K562 (cell line): ENCODE results near the gene CYS1. TPM values are rescaled to one million over a fixed set of nuclear protein-coding genes. Genes with fewer than 3 reads are reported as not detected.

Source experiments
- BRD9 ChIP-seq: fragments of 450-650 bp; IDR thresholded peaks from 2 replicates; pipeline ENCODE4 v1.6.1; 2018; ENCODE audit warnings: low read depth; ENCODE audit not compliant: partially characterized antibody
- CHD1 ChIP-seq: fragments of 200-600 bp; sonication (generic); IDR thresholded peaks from one replicate; pipeline ENCODE4 v1.6.1; 2012; ENCODE audit warnings: mild to moderate bottlenecking, moderate library complexity, low read length, inconsistent platforms
- CHD2 ChIP-seq: IDR thresholded peaks from 2 replicates; pipeline ENCODE4 v1.6.1; 2011; ENCODE audit warnings: low read depth, low read length
- FOXM1 ChIP-seq, 2 experiments: fragments of 450-650 bp in 1 of 2; sonication (generic) in 1 of 2; formaldehyde crosslinking in 1 of 2; IDR thresholded peaks; 2 replicates each; pipeline versions ENCODE4 v1.6.1 to v1.9.0; 2017 to 2022; ENCODE audit warnings: low read depth in 2 of 2, mild to moderate bottlenecking in 2 of 2, missing genetic modification reagents in 1 of 2, moderate library complexity in 1 of 2
- MYC ChIP-seq, 2 experiments: fragments of 250-450 bp in 1 of 2; sonication (Bioruptor Pico) in 1 of 2; IDR thresholded peaks; 2 replicates each; pipeline versions ENCODE4 v1.5.1 to v1.6.1; 2012 to 2021; ENCODE audit warnings: low read depth in 2 of 2, borderline replicate concordance in 1 of 2, improper control_type of control experiment in 1 of 2, low read length in 1 of 2, mild to moderate bottlenecking in 1 of 2, moderate library complexity in 1 of 2
- NCOA4 ChIP-seq: fragments of 450-650 bp; IDR thresholded peaks from 2 replicates; pipeline ENCODE4 v1.6.1; 2018; ENCODE audit warnings: mild to moderate bottlenecking; ENCODE audit not compliant: partially characterized antibody
- NELFE ChIP-seq: IDR thresholded peaks from 2 replicates; pipeline ENCODE4 v1.6.1; 2011; ENCODE audit warnings: mild to moderate bottlenecking; ENCODE audit not compliant: insufficient read depth, insufficient read length
- PHTF2 ChIP-seq: fragments of 250-450 bp; sonication (Bioruptor Pico); IDR thresholded peaks from 2 replicates; pipeline ENCODE4 v1.5.0; 2021; ENCODE audit warnings: mild to moderate bottlenecking
- PTBP1 ChIP-seq: fragments of 200-400 bp; formaldehyde crosslinking; IDR thresholded peaks from 2 replicates; pipeline ENCODE4 v1.6.1; 2017; ENCODE audit warnings: low read depth, low read length
- SIN3A ChIP-seq, 2 experiments: fragments of 150-350 bp in 1 of 2; IDR thresholded peaks; 2 replicates each; pipeline ENCODE4 v1.6.1; 2011 to 2016; ENCODE audit warnings: borderline replicate concordance in 2 of 2, low read depth in 2 of 2, low read length in 2 of 2, mild to moderate bottlenecking in 2 of 2, moderate library complexity in 2 of 2; ENCODE audit not compliant: control insufficient read depth in 1 of 2
- TBL1XR1 ChIP-seq, 2 experiments: IDR thresholded peaks; 2 replicates each; pipeline ENCODE4 v1.6.1; 2012; ENCODE audit warnings: improper control_type of control experiment in 2 of 2, low read length in 2 of 2, mild to moderate bottlenecking in 1 of 2
- ZBTB1 ChIP-seq: sonication (generic); formaldehyde crosslinking; IDR thresholded peaks from 2 replicates; pipeline ENCODE4 v1.8.1; 2023; ENCODE audit warnings: missing genetic modification reagents, low read depth, mild to moderate bottlenecking, borderline replicate concordance
- ZBTB7A ChIP-seq: IDR thresholded peaks from 2 replicates; pipeline ENCODE4 v1.6.1; 2011; ENCODE audit warnings: low read depth, mild to moderate bottlenecking, low read length, moderate library complexity, borderline replicate concordance; ENCODE audit not compliant: control insufficient read depth
- ZNF175 ChIP-seq: fragments of 200-800 bp; sonication (Bioruptor generic); IDR thresholded peaks from 2 replicates; pipeline ENCODE4 v1.6.1; 2016; ENCODE audit warnings: low read depth, mild to moderate bottlenecking, missing genetic modification characterization, missing compliant biosample characterization
- ZNF76 ChIP-seq: fragments of 250-450 bp; sonication (Bioruptor Pico); IDR thresholded peaks from 2 replicates; pipeline ENCODE4 v1.4.0; 2020; ENCODE audit warnings: mild to moderate bottlenecking, moderate library complexity, borderline replicate concordance
- polyA plus RNA-seq, 8 experiments: library from polyadenylated mRNA; depleted of rRNA in 4 of 8; stranded (reverse) in 5 of 8; unstranded in 3 of 8; fragments of >200 nt; fragmentation: Nextera tagmentation in 2 of 8; fragmentation: Illumina TruSeq in 1 of 8; extraction: Ambion mirVana in 2 of 8; extraction: Trizol in 1 of 8; gene quantifications; 2 replicates each; pipeline versions ENCODE4 v1.2.1 to v1.2.3, GENCODE V29; 2011 to 2014; ENCODE audit warnings: inconsistent platforms in 1 of 8, missing spikeins in 1 of 8
- total RNA-seq, 7 experiments: library from RNA; depleted of rRNA in 6 of 7; stranded (reverse); fragments of >200 nt in 6 of 7; fragmentation: Illumina TruSeq in 2 of 7; extraction: Trizol in 2 of 7; gene quantifications; 2 replicates each; pipeline versions ENCODE4 v1.2.1 to v1.2.3, GENCODE V29; 2011 to 2021; ENCODE audit warnings: low replicate concordance in 1 of 7
- TF ChIP-seq, protein P1 (sequence below): sonication (generic); formaldehyde crosslinking; IDR thresholded peaks from 2 replicates; pipeline ENCODE4 v1.8.0; 2022; ENCODE audit warnings: missing genetic modification reagents, mild to moderate bottlenecking, borderline replicate concordance
- TF ChIP-seq, protein P2 (sequence below): sonication (generic); formaldehyde crosslinking; IDR thresholded peaks from 2 replicates; pipeline ENCODE4 v1.9.0; 2022; ENCODE audit warnings: mild to moderate bottlenecking, missing genetic modification reagents
- TF ChIP-seq, protein P3 (sequence below): fragments of 200-800 bp; sonication (Bioruptor generic); IDR thresholded peaks from 2 replicates; pipeline ENCODE4 v1.6.1; 2017; ENCODE audit warnings: missing genetic modification characterization, missing compliant biosample characterization
- TF ChIP-seq, protein P4 (sequence below): fragments of 450-650 bp; formaldehyde crosslinking; conservative IDR thresholded peaks from 2 replicates; pipeline ENCODE4 v1.4.0; 2022; ENCODE audit warnings: mild to moderate bottlenecking, missing genetic modification characterization
- TF ChIP-seq, protein P5 (sequence below), 2 experiments: fragments of 450-650 bp; IDR thresholded peaks; 2 replicates each; pipeline ENCODE4 v1.6.1; 2016

Gene CYS1
- total and polyA plus RNA-seq, 9 of the 15 experiments (the other 6 are each of a cell fraction or from before 2014, with no cell fraction given): 0.11 to 0.13 TPM; not detected in 7

DNA sequence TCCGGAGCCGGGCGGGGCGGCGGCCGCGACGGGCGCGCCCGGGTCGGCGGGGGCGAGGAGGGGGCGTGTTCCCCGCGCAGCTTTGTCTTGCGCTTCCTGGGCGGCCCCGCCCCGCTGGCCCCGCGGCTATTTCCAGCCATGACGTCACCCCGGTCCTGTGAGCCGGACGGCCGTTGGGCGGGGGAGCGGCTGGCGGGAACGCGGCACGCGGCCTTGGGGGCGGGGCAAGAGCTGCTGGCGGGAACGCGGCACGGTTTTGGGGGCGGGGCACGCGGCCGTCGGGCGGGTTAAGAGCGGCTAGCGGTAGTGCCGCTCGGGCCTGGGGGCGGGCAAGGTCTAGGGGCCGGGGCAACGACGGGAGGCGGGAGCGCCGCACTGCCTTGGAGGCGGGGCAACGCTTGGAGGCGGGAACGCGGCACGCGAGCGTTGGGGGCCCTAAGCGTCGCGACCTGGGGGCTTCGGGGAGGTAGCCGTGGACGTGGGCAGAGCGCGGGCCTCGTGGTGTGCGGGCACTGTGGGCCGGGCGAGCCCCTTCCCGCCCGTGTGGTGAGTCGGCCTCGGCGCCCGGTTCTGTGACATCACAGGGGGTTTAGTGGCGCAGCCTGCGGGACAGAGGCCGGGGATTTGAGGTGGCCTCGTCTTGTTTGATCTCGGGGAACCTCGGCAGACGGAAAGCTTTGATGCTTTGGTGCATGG is 36.2 kb downstream of the CYS1 start (continued):
- TF ChIP-seq BRD9: no peak
- TF ChIP-seq MYC (IDR thresholded peaks at IDR 0.05; ENCODE audit: low read depth, low read length): peak; percentile 72
- TF ChIP-seq MYC (CRISPR knock-in tag; IDR thresholded peaks at IDR 0.05; ENCODE audit: borderline replicate concordance, low read depth): no peak
- TF ChIP-seq, protein P1, sequence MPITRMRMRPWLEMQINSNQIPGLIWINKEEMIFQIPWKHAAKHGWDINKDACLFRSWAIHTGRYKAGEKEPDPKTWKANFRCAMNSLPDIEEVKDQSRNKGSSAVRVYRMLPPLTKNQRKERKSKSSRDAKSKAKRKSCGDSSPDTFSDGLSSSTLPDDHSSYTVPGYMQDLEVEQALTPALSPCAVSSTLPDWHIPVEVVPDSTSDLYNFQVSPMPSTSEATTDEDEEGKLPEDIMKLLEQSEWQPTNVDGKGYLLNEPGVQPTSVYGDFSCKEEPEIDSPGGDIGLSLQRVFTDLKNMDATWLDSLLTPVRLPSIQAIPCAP: peak; percentile 76; the same call in 1 of the 2 replicates
- no peak for TF ChIP-seq PHTF2 (CRISPR knock-in tag)
- no peak for TF ChIP-seq CHD2
- peak; percentile 35; the same call in 1 of the 2 replicates for TF ChIP-seq ZBTB1 (CRISPR knock-in tag)
- TF ChIP-seq ZNF175 (CRISPR knock-in tag): no peak
- TF ChIP-seq, protein P2, sequence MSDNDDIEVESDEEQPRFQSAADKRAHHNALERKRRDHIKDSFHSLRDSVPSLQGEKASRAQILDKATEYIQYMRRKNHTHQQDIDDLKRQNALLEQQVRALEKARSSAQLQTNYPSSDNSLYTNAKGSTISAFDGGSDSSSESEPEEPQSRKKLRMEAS (CRISPR knock-in tag): peak; percentile 96
- peak in 1 of 2 experiments; percentile 66; a peak in 2 of 4 replicates for TF ChIP-seq SIN3A (IDR thresholded peaks at IDR 0.05; ENCODE audit: borderline replicate concordance in 2 of 2, control insufficient read depth in 1 of 2, low read depth in 2 of 2, low read length in 2 of 2)
- TF ChIP-seq, protein P3, sequence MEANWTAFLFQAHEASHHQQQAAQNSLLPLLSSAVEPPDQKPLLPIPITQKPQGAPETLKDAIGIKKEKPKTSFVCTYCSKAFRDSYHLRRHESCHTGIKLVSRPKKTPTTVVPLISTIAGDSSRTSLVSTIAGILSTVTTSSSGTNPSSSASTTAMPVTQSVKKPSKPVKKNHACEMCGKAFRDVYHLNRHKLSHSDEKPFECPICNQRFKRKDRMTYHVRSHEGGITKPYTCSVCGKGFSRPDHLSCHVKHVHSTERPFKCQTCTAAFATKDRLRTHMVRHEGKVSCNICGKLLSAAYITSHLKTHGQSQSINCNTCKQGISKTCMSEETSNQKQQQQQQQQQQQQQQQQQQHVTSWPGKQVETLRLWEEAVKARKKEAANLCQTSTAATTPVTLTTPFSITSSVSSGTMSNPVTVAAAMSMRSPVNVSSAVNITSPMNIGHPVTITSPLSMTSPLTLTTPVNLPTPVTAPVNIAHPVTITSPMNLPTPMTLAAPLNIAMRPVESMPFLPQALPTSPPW (CRISPR knock-in tag): peak; percentile 86
- TF ChIP-seq PTBP1: 0 out of 2 replicates have a peak, but pooled peaks have one; percentile 51
- no peak for TF ChIP-seq CHD1
- TF ChIP-seq NCOA4: no peak
- TF ChIP-seq, protein P4, sequence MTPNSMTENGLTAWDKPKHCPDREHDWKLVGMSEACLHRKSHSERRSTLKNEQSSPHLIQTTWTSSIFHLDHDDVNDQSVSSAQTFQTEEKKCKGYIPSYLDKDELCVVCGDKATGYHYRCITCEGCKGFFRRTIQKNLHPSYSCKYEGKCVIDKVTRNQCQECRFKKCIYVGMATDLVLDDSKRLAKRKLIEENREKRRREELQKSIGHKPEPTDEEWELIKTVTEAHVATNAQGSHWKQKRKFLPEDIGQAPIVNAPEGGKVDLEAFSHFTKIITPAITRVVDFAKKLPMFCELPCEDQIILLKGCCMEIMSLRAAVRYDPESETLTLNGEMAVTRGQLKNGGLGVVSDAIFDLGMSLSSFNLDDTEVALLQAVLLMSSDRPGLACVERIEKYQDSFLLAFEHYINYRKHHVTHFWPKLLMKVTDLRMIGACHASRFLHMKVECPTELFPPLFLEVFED: peak; percentile 74; the same call in 1 of the 2 replicates
- TF ChIP-seq ZNF76 (CRISPR knock-in tag): no peak
- TF ChIP-seq FOXM1 (IDR thresholded peaks at IDR 0.05; ENCODE audit: low read depth): no peak
- TF ChIP-seq FOXM1 (CRISPR knock-in tag; IDR thresholded peaks at IDR 0.05; ENCODE audit: low read depth): peak; percentile 90
- TF ChIP-seq, protein P5, sequence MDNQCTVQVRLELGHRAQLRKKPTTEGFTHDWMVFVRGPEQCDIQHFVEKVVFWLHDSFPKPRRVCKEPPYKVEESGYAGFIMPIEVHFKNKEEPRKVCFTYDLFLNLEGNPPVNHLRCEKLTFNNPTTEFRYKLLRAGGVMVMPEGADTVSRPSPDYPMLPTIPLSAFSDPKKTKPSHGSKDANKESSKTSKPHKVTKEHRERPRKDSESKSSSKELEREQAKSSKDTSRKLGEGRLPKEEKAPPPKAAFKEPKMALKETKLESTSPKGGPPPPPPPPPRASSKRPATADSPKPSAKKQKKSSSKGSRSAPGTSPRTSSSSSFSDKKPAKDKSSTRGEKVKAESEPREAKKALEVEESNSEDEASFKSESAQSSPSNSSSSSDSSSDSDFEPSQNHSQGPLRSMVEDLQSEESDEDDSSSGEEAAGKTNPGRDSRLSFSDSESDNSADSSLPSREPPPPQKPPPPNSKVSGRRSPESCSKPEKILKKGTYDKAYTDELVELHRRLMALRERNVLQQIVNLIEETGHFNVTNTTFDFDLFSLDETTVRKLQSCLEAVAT (IDR thresholded peaks at IDR 0.05): no peak
- peak; percentile 68; the same call in 1 of the 2 replicates for TF ChIP-seq ZBTB7A
- no peak for TF ChIP-seq NELFE
- peak in 1 of 2 experiments; percentile 69; a peak in 2 of 4 replicates for TF ChIP-seq TBL1XR1 (IDR thresholded peaks at IDR 0.05; ENCODE audit: low read length in 2 of 2)
